Measurements from ENCODE around the gene CYB5R2.
"Not testable (repeated sequence)": the region's sequence is repeated elsewhere in the genome, so short reads cannot be mapped to it uniquely, and the experiment has no call there.

Gene CYB5R2

DNA sequence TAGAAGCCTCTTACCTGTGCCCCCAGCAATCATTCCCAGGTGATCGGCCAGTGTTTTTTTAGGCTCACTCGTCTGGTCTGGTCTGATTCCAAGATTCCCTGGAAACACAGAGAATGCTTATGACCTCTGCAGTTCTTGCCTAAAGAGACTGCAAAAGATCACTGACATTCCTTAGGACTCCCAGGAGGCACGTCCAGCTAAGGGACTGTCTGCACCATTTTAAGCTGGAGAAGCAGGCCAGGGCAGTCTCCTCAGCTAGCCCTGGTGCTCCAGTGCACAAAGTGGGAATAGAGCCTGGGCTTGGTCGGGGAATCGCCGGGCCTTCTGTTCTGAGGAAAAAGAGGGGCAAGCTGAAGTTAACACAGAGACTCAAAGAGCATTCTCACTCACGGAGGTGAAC is 4.8 kb downstream of the CYB5R2 start:
- no peak for DNase-seq

DNA sequence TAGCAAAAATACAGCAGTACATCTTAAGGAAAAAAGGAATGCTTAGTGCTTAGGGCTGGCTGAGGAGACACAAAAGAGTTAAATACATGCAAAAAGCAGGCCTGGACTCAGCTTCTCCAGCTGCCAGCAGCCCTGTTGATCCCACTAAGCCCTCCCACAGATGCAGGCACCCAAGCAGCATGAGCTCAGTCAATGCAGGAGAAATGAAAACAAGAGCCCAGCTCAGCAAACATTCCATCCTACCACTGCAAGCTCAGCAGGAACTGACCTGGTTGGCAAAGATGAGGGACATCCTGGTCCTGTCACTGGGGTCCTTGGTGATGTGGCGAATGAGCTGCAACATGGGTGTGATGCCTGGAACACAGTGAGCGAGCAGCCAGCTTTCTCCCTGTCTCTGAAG is 5.8 kb downstream of the CYB5R2 start:
- no peak for DNase-seq

GRCh38 chr11:7666292-7666866 is 6.9 kb downstream of the CYB5R2 start:
- DNase-seq, result no peak

GRCh38 chr11:7665473-7666291 is 7.6 kb downstream of the CYB5R2 start:
- no peak for DNase-seq

GRCh38 chr11:7664867-7665266 is 8.4 kb downstream of the CYB5R2 start:
- DNase-seq, result no peak

DNA sequence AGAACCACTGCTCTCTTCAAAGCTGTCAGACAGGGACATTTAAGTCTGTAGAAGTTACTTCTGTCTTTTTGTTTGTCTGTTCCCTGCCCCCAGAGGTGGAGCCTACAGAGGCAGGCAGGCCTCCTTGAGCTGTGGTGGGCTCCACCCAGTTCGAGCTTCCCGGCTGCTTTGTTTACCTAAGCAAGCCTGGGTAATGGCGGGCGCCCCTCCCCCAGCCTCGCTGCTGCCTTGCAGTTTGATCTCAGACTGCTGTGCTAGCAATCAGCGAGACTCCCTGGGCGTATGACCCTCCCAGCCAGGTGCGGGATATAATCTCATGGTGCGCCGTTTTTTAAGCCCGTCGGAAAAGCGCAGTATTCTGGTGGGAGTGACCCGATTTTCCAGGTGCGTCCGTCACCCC is 9.8 kb downstream of the CYB5R2 start:
- not testable (repeated sequence) for DNase-seq

- DNase-seq, result no peak
Observed at GRCh38 chr11:7657306-7658025, 15.8 kb downstream of the CYB5R2 start.

GRCh38 chr11:7656704-7657103 is 16.6 kb downstream of the CYB5R2 start:
- no peak for DNase-seq

DNA sequence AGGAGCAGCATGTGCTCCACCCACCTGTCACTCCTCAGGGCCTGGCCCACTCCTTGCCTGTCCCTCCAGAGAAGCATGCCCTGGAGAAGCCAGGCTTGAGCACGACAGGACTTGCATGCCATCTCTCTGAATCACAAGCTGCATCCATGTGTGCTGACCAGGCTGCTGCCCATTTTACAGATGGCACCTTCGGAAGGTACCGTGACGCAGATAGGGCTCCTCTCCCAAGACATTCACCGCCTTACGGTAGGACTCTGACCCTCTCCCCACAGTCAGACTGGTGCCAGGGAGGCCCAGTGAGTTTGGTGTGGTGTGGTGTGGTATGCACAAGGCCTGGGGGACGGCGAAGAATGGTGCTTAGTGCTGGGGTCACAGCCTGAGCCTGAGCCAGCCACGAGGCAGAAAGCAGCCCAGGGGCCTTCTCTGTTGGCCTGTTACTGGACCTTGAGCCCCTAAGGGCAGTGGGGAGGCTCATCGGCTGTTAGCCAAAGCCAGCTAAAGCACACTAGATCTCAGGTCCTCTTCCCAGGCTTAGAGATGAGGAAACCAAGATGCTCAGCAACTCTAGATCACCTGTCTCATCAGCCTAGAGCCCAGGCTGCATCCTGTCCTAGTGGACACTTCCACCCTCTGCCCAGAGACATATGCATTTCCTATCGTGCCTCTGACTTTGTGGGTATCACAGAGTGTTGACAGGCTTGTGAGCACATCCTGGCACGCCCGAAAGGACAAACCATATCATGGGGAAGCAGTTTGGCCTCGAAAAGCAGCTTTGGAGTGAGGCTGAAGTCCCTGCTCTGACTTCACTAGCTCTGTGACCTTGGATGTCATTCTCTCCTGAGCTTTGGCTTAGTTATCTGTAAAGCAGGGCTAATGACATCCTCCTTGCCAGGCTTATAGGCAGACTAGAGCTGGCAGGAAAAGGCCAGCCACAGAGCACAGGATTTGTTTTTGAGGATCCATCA is 17.8 kb downstream of the CYB5R2 start:
- no peak for DNase-seq

GRCh38 chr11:7654195-7654705 is 19.1 kb downstream of the CYB5R2 start:
- DNase-seq, result no peak

DNA sequence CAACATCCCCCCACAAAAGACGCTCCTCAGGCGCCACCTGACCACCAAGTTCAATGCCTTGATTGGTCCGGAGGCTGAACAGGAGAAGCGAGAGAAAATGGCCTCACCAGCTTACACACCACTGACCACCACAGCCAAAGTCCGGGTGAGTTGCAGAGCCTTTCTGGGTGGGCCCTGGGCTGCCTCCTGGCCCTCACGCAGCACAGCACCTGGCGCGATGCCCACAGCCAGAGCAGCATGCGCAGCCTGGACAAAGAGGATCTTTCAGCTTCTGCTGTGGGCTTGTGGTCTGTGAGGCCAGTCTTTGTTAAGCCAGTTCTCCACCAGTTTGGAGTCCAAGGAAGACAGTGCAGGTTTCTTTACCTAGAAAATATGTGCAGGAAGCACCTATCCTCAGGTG is 21.6 kb downstream of the CYB5R2 start:
- no peak for DNase-seq

- no peak for DNase-seq
Observed at GRCh38 chr11:7651140-7651551, 22.2 kb downstream of the CYB5R2 start.

DNA sequence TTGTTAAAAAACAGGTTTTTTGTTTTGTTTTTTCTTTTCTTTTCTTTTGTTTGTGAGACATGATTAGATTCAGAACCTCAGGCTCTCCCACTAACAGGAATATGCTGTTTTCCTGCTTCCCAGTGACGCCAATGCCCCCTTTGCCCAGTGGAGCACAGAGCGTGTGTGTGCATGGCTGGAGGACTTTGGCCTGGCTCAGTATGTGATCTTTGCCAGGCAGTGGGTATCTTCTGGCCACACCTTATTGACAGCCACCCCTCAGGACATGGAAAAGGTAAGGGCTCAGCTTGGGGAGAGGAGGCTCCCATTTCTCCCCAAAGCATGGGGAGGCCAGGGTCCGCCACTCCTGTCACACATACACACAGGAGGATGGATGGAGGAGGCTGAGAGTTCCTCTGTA is 25.0 kb downstream of the CYB5R2 start:
- DNase-seq, result no peak

GRCh38 chr11:7646866-7647265 is 26.4 kb downstream of the CYB5R2 start:
- no peak for DNase-seq

GRCh38 chr11:7645206-7645605 is 28.1 kb downstream of the CYB5R2 start:
- no peak for DNase-seq

- DNase-seq, result no peak
Observed at GRCh38 chr11:7643314-7643713, 30.0 kb downstream of the CYB5R2 start.

GRCh38 chr11:7642747-7643146 is 30.6 kb downstream of the CYB5R2 start:
- no peak for DNase-seq

GRCh38 chr11:7640816-7641215 is 32.5 kb downstream of the CYB5R2 start:
- no peak for DNase-seq

GRCh38 chr11:7639643-7640025 is 33.7 kb downstream of the CYB5R2 start:
- DNase-seq, result no peak

DNA sequence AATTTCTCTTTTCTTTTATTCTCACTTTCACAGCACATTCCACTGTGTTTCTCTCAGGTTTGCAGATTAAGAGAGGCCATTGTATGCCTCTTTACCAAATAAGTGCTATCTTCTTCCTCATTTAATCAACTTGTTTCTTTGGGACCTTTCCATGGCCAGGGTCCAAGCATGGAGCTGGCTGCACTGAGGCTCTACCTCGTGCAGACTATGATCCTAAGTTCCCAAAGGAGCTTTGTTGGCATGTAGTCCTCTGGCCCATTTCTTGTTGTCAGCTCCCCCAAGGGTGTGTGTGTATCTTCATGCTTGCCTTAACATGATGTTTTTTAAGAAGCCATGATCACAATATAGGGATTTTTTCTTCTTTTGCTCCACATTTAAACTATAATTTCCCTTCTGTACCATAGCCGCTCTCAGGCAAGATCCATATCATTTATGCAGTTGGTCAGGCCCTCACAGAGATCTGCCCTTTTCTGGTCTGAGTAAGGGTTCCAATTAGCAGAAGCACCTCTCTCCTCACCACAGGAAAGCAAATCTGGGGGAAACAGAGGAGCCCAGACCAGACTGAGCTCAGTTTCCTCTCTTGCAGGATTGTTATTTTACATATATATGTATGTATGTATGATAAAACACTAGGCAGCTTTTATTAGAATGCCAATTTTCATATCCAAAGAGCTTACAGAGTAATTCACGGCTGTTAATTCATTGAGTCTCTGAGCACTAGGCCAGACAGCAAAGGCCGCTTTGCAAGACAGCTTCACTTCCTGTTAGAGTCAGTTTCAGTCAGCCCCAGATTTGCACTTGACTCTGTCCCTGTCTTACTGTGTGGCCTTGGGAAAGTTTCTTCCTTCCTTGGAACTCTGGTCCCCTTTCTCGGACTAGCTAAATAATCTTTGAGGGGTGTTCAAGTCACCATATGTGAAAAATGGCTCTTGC is 34.3 kb downstream of the CYB5R2 start:
- DNase-seq, result no peak

GRCh38 chr11:7637447-7638157 is 35.7 kb downstream of the CYB5R2 start:
- no peak for DNase-seq

All from NCI-H510A (cell line).